GM23338 (cell line): ENCODE results near the gene MUC22. TPM values are rescaled to one million over a fixed set of nuclear protein-coding genes. Genes with fewer than 3 reads are reported as not detected.

ENCODE experiments used
- ATAC-seq: fragments of 200-7000 bp; cut with Tn5 transposase; 3 replicates; pipeline ENCODE4 v1.9.1; 2020
- DNase-seq: peaks from one replicate; pipeline ENCODE4 v3.0.0-alpha.2; 2015; ENCODE audit warnings: low spot score
- H2AFZ ChIP-seq: fragments of 200-600 bp; sonication (generic); 2 replicates; pipeline ENCODE4 v1.8.0; 2016; ENCODE audit warnings: antibody characterized with exemption, mild to moderate bottlenecking, moderate library complexity
- H3F3A ChIP-seq: fragments of 200-600 bp; sonication (generic); replicated peaks from 2 replicates; pipeline ENCODE4 v1.8.0; 2017; ENCODE audit warnings: antibody characterized with exemption, mixed run types, low read depth
- H3K27ac ChIP-seq: fragments of 200-600 bp; sonication (generic); 2 replicates; pipeline ENCODE4 v1.6.1; 2016; ENCODE audit warnings: low read depth
- H3K27me3 ChIP-seq: fragments of 200-600 bp; sonication (generic); 2 replicates; pipeline ENCODE4 v1.8.0; 2016; ENCODE audit warnings: mild to moderate bottlenecking, mixed run types, moderate library complexity; ENCODE audit not compliant: insufficient read depth
- H3K36me3 ChIP-seq: fragments of 200-600 bp; sonication (generic); 2 replicates; pipeline ENCODE4 v1.8.0; 2016; ENCODE audit warnings: mild to moderate bottlenecking; ENCODE audit not compliant: insufficient read depth
- H3K4me1 ChIP-seq: fragments of 200-600 bp; sonication (generic); 2 replicates; pipeline ENCODE4 v1.8.0; 2016; ENCODE audit warnings: mild to moderate bottlenecking, moderate library complexity; ENCODE audit not compliant: insufficient read depth
- H3K4me2 ChIP-seq: fragments of 200-600 bp; sonication (generic); 2 replicates; pipeline ENCODE4 v1.7.1; 2017; ENCODE audit warnings: mixed run types
- H3K4me3 ChIP-seq: fragments of 200-600 bp; sonication (generic); 2 replicates; pipeline ENCODE4 v1.6.1; 2016; ENCODE audit warnings: mixed run types
- H3K79me2 ChIP-seq: fragments of 200-600 bp; sonication (generic); replicated peaks from 2 replicates; pipeline ENCODE4 v1.8.0; 2017; ENCODE audit warnings: mild to moderate bottlenecking; ENCODE audit not compliant: insufficient read depth
- H3K9me2 ChIP-seq: fragments of 200-600 bp; sonication (generic); 2 replicates; pipeline ENCODE4 v1.8.0; 2017; ENCODE audit not compliant: insufficient read depth
- H4K20me1 ChIP-seq: fragments of 200-600 bp; sonication (generic); replicated peaks from 2 replicates; pipeline ENCODE4 v1.8.0; 2017; ENCODE audit warnings: mild to moderate bottlenecking; ENCODE audit not compliant: insufficient read depth
- H3K27ac Mint-ChIP-seq: 2 replicates; pipeline ENCODE4 v1.8.0; 2020; ENCODE audit warnings: inconsistent platforms, mild to moderate bottlenecking, moderate library complexity, mixed read lengths
- H3K27me3 Mint-ChIP-seq: 3 replicates; pipeline ENCODE4 v1.8.0; 2022; ENCODE audit warnings: low read depth, mild to moderate bottlenecking, moderate library complexity, mixed read lengths, inconsistent platforms; ENCODE audit not compliant: insufficient read depth, poor library complexity
- H3K36me3 Mint-ChIP-seq: 3 replicates; pipeline ENCODE4 v1.8.0; 2021; ENCODE audit warnings: low read depth, mild to moderate bottlenecking, inconsistent platforms, moderate library complexity, mixed read lengths
- H3K4me1 Mint-ChIP-seq: 3 replicates; pipeline ENCODE4 v1.8.0; 2020; ENCODE audit warnings: mild to moderate bottlenecking, inconsistent platforms, mixed read lengths
- H3K4me3 Mint-ChIP-seq: 3 replicates; pipeline ENCODE4 v1.8.0; 2021; ENCODE audit warnings: moderate library complexity, mild to moderate bottlenecking, inconsistent platforms, mixed read lengths
- H3K9me3 Mint-ChIP-seq: 3 replicates; pipeline ENCODE4 v1.8.0; 2020; ENCODE audit warnings: moderate library complexity, mild to moderate bottlenecking, inconsistent platforms, mixed read lengths
- EZH2 ChIP-seq: fragments of 200-600 bp; sonication (generic); IDR thresholded peaks from one replicate; pipeline ENCODE4 v1.8.0; 2017; ENCODE audit warnings: antibody characterized with exemption, mild to moderate bottlenecking, low read depth; ENCODE audit not compliant: unreplicated experiment
- EZH2phosphoT487 ChIP-seq: fragments of 200-600 bp; sonication (generic); IDR thresholded peaks from one replicate; pipeline ENCODE4 v1.8.1; 2018; ENCODE audit warnings: antibody characterized with exemption; ENCODE audit not compliant: unreplicated experiment
- JUNB ChIP-seq: IDR thresholded peaks from one replicate; pipeline ENCODE4 v1.6.1; 2016; ENCODE audit warnings: antibody characterized with exemption; ENCODE audit not compliant: unreplicated experiment
- POLR2AphosphoS5 ChIP-seq: IDR thresholded peaks from 2 replicates; pipeline ENCODE4 v1.6.1; 2016; ENCODE audit warnings: antibody characterized with exemption, low read depth
- ZNF331 ChIP-seq: fragments of 250-450 bp; sonication (Bioruptor Pico); IDR thresholded peaks from 2 replicates; pipeline ENCODE4 v1.5.0; 2020; ENCODE audit warnings: low read depth, mild to moderate bottlenecking, moderate library complexity
- polyA plus RNA-seq: library from polyadenylated mRNA; unstranded; fragments of >200 nt; fragmentation: Nextera tagmentation; extraction: Ambion mirVana; gene quantifications from 2 replicates; pipeline ENCODE4 v1.2.1, GENCODE V29; 2016
- total RNA-seq: library from RNA; depleted of rRNA; stranded (reverse); fragments of >200 nt; shearing (Covaris generic); gene quantifications from 2 replicates; pipeline ENCODE4 v1.2.3, GENCODE V29; 2014
- TF ChIP-seq, protein P1 (sequence below): fragments of 250-450 bp; sonication (Bioruptor Pico); IDR thresholded peaks from 2 replicates; pipeline ENCODE4 v1.5.0; 2020; ENCODE audit warnings: mild to moderate bottlenecking, moderate library complexity
- TF ChIP-seq, protein P2 (sequence below): IDR thresholded peaks from one replicate; pipeline ENCODE4 v1.6.1; 2018; ENCODE audit warnings: antibody characterized with exemption; ENCODE audit not compliant: unreplicated experiment
- TF ChIP-seq, protein P3 (sequence below): IDR thresholded peaks from 2 replicates; pipeline ENCODE4 v1.6.1; 2016; ENCODE audit warnings: antibody characterized with exemption
- TF ChIP-seq, protein P4 (sequence below), 2 experiments: fragments of 200-600 bp in 1 of 2; sonication (generic) in 1 of 2; conservative IDR thresholded peaks; 2 replicates each; pipeline versions ENCODE4 v1.5.1 to v1.6.1; 2016 to 2017; ENCODE audit warnings: antibody characterized with exemption in 2 of 2, low read depth in 2 of 2, mild to moderate bottlenecking in 2 of 2, moderate library complexity in 1 of 2

MUC22 gene
- total and polyA plus RNA-seq, 2 experiments from 2014 or later = not detected

DNA sequence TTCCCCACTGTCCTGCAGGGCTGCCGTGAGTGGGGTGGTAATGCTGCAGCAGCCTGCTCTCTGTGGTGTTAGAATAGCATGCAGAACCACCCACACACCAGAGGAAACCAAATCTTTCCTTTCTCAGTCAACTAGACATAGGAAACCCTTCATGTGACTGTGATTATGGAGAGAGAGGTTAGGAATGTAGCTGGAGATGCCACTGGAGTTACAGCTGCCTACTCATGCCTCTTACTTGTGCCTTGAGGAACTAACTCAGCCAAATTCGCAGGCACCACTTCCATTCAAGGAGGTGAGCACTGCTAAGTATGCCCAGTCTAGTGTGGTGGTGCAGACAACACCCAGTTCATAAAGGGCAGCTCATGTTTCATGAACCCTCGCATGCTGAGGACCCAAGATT, 27.4 kb downstream of the MUC22 start (continued):
- TF ChIP-seq, protein P1, sequence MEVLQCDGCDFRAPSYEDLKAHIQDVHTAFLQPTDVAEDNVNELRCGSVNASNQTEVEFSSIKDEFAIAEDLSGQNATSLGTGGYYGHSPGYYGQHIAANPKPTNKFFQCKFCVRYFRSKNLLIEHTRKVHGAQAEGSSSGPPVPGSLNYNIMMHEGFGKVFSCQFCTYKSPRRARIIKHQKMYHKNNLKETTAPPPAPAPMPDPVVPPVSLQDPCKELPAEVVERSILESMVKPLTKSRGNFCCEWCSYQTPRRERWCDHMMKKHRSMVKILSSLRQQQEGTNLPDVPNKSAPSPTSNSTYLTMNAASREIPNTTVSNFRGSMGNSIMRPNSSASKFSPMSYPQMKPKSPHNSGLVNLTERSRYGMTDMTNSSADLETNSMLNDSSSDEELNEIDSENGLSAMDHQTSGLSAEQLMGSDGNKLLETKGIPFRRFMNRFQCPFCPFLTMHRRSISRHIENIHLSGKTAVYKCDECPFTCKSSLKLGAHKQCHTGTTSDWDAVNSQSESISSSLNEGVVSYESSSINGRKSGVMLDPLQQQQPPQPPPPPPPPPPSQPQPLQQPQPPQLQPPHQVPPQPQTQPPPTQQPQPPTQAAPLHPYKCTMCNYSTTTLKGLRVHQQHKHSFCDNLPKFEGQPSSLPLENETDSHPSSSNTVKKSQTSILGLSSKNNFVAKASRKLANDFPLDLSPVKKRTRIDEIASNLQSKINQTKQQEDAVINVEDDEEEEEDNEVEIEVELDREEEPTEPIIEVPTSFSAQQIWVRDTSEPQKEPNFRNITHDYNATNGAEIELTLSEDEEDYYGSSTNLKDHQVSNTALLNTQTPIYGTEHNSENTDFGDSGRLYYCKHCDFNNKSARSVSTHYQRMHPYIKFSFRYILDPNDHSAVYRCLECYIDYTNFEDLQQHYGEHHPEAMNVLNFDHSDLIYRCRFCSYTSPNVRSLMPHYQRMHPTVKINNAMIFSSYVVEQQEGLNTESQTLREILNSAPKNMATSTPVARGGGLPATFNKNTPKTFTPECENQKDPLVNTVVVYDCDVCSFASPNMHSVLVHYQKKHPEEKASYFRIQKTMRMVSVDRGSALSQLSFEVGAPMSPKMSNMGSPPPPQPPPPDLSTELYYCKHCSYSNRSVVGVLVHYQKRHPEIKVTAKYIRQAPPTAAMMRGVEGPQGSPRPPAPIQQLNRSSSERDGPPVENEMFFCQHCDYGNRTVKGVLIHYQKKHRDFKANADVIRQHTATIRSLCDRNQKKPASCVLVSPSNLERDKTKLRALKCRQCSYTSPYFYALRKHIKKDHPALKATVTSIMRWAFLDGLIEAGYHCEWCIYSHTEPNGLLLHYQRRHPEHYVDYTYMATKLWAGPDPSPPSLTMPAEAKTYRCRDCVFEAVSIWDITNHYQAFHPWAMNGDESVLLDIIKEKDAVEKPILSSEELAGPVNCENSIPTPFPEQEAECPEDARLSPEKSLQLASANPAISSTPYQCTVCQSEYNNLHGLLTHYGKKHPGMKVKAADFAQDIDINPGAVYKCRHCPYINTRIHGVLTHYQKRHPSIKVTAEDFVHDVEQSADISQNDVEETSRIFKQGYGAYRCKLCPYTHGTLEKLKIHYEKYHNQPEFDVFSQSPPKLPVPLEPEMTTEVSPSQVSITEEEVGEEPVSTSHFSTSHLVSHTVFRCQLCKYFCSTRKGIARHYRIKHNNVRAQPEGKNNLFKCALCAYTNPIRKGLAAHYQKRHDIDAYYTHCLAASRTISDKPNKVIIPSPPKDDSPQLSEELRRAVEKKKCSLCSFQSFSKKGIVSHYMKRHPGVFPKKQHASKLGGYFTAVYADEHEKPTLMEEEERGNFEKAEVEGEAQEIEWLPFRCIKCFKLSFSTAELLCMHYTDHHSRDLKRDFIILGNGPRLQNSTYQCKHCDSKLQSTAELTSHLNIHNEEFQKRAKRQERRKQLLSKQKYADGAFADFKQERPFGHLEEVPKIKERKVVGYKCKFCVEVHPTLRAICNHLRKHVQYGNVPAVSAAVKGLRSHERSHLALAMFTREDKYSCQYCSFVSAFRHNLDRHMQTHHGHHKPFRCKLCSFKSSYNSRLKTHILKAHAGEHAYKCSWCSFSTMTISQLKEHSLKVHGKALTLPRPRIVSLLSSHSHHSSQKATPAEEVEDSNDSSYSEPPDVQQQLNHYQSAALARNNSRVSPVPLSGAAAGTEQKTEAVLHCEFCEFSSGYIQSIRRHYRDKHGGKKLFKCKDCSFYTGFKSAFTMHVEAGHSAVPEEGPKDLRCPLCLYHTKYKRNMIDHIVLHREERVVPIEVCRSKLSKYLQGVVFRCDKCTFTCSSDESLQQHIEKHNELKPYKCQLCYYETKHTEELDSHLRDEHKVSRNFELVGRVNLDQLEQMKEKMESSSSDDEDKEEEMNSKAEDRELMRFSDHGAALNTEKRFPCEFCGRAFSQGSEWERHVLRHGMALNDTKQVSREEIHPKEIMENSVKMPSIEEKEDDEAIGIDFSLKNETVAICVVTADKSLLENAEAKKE = no peak

DNA sequence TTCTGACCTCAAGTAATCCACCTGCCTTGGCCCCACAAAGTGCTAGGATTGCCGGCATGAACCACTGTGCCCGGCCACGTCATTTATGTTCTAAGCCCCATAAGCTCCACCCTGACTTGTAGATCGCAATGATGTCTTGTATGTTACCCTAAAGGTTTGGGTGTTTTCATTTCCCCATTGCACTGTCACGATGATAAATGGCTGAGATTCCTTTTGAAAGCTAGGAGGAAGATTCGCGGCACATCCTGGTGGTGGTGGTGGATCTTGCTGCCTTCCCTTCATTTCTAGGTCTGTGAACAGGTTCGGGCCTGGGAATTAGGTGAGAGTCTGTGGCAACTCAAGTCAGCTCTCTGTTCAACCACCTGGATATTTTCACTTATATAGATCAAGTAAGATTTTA, 28.3 kb downstream of the MUC22 start:
- peaks cover 4% of the 10 kb centered on the region for H3K27me3 Mint-ChIP-seq
- H3K4me3 ChIP-seq = no peak overlapping the region
- no peaks in the 10 kb centered on the region for H3K79me2 ChIP-seq
- H3F3A ChIP-seq = no peaks in the 10 kb centered on the region
- no peak overlapping the region for H3K27ac Mint-ChIP-seq
- no peak overlapping the region for H3K4me2 ChIP-seq
- H2AFZ ChIP-seq = no peak overlapping the region
- no peak overlapping the region for H3K4me3 Mint-ChIP-seq
- no peak for ATAC-seq
- no peaks in the 10 kb centered on the region for H3K36me3 ChIP-seq
- H3K9me3 Mint-ChIP-seq = no peaks in the 10 kb centered on the region
- H3K36me3 Mint-ChIP-seq = no peaks in the 10 kb centered on the region
- no peaks in the 10 kb centered on the region for H4K20me1 ChIP-seq
- no peaks in the 10 kb centered on the region for H3K27me3 ChIP-seq
- H3K4me1 ChIP-seq = no peaks in the 10 kb centered on the region; the same call in 1 of the 2 replicates
- DNase-seq = no peak
- peaks cover 5% of the 10 kb centered on the region; the same call in 1 of the 2 replicates for H3K9me2 ChIP-seq
- H3K4me1 Mint-ChIP-seq = no peaks in the 10 kb centered on the region
- H3K27ac ChIP-seq = no peak overlapping the region
- TF ChIP-seq, protein P2, sequence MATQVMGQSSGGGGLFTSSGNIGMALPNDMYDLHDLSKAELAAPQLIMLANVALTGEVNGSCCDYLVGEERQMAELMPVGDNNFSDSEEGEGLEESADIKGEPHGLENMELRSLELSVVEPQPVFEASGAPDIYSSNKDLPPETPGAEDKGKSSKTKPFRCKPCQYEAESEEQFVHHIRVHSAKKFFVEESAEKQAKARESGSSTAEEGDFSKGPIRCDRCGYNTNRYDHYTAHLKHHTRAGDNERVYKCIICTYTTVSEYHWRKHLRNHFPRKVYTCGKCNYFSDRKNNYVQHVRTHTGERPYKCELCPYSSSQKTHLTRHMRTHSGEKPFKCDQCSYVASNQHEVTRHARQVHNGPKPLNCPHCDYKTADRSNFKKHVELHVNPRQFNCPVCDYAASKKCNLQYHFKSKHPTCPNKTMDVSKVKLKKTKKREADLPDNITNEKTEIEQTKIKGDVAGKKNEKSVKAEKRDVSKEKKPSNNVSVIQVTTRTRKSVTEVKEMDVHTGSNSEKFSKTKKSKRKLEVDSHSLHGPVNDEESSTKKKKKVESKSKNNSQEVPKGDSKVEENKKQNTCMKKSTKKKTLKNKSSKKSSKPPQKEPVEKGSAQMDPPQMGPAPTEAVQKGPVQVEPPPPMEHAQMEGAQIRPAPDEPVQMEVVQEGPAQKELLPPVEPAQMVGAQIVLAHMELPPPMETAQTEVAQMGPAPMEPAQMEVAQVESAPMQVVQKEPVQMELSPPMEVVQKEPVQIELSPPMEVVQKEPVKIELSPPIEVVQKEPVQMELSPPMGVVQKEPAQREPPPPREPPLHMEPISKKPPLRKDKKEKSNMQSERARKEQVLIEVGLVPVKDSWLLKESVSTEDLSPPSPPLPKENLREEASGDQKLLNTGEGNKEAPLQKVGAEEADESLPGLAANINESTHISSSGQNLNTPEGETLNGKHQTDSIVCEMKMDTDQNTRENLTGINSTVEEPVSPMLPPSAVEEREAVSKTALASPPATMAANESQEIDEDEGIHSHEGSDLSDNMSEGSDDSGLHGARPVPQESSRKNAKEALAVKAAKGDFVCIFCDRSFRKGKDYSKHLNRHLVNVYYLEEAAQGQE = no peak
- TF ChIP-seq EZH2 (no peak), EZH2phosphoT487 (no peak), JUNB (no peak), ZNF331 (CRISPR knock-in tag) (no peak), POLR2AphosphoS5 (no peak)
- TF ChIP-seq, protein P3, sequence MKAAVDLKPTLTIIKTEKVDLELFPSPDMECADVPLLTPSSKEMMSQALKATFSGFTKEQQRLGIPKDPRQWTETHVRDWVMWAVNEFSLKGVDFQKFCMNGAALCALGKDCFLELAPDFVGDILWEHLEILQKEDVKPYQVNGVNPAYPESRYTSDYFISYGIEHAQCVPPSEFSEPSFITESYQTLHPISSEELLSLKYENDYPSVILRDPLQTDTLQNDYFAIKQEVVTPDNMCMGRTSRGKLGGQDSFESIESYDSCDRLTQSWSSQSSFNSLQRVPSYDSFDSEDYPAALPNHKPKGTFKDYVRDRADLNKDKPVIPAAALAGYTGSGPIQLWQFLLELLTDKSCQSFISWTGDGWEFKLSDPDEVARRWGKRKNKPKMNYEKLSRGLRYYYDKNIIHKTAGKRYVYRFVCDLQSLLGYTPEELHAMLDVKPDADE = no peak
- TF ChIP-seq, protein P4, sequence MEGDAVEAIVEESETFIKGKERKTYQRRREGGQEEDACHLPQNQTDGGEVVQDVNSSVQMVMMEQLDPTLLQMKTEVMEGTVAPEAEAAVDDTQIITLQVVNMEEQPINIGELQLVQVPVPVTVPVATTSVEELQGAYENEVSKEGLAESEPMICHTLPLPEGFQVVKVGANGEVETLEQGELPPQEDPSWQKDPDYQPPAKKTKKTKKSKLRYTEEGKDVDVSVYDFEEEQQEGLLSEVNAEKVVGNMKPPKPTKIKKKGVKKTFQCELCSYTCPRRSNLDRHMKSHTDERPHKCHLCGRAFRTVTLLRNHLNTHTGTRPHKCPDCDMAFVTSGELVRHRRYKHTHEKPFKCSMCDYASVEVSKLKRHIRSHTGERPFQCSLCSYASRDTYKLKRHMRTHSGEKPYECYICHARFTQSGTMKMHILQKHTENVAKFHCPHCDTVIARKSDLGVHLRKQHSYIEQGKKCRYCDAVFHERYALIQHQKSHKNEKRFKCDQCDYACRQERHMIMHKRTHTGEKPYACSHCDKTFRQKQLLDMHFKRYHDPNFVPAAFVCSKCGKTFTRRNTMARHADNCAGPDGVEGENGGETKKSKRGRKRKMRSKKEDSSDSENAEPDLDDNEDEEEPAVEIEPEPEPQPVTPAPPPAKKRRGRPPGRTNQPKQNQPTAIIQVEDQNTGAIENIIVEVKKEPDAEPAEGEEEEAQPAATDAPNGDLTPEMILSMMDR (conservative IDR thresholded peaks at IDR 0.05; ENCODE audit: low read depth in 2 of 2) = no peak
